ENCODE results near the gene ZBTB42.
A peak's percentile ranks its signal among the peaks of the same experiment; 100 is the strongest.

Gene ZBTB42

DNA sequence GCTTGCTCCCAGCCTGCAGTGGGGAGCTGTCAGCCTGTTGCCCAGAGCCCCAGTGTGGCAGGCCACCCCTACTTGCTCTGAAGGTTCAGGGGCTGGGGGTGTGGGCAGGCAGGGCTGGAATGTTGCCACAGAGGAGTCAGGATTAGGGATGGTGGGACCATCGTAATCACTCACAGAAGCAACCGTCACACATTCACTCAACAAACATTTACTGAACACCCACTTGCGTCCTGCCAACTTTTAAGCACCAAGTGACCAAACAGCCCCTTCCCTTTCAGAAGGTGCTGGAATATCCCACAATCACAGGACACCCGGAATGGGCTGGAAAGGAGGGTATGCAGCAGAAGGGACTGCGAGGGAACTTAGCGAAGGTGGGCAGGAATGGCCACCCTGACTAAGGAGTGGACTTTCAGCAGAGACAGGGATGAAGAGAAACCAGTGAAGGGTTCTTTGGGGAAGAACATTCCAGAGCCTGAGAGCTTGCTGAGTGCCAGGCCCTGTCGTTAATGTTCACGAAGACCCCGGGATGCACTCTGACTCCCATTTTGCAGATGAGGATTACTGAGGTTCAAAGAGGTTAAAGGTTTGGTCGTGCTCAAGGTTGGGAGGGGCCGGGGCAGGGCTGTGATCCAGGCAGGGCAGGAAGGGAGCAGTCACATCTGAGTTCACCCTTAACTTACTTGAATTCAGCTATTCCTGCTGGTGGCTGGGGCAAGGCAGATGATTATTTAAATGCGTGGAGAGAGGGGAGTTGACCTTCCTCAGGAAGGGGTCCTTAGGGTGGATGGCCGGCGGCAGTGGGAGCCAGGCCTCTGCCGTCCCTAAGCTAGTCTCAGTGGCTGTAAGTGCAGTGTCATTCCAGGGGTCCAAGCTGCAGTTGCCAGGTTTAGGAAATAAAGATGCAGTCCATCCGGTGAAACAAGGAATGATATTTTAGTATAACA lies 2.3 kb upstream of the ZBTB42 start:
- DNase-seq (ENCODE audit: low spot score), result no peak
- TF ChIP-seq, protein P1, sequence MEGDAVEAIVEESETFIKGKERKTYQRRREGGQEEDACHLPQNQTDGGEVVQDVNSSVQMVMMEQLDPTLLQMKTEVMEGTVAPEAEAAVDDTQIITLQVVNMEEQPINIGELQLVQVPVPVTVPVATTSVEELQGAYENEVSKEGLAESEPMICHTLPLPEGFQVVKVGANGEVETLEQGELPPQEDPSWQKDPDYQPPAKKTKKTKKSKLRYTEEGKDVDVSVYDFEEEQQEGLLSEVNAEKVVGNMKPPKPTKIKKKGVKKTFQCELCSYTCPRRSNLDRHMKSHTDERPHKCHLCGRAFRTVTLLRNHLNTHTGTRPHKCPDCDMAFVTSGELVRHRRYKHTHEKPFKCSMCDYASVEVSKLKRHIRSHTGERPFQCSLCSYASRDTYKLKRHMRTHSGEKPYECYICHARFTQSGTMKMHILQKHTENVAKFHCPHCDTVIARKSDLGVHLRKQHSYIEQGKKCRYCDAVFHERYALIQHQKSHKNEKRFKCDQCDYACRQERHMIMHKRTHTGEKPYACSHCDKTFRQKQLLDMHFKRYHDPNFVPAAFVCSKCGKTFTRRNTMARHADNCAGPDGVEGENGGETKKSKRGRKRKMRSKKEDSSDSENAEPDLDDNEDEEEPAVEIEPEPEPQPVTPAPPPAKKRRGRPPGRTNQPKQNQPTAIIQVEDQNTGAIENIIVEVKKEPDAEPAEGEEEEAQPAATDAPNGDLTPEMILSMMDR (IDR thresholded peaks at IDR 0.05), result no peak
- peak overlapping the region; percentile 99 for H3K27ac ChIP-seq
- no peak overlapping the region for H3K4me3 ChIP-seq

DNA sequence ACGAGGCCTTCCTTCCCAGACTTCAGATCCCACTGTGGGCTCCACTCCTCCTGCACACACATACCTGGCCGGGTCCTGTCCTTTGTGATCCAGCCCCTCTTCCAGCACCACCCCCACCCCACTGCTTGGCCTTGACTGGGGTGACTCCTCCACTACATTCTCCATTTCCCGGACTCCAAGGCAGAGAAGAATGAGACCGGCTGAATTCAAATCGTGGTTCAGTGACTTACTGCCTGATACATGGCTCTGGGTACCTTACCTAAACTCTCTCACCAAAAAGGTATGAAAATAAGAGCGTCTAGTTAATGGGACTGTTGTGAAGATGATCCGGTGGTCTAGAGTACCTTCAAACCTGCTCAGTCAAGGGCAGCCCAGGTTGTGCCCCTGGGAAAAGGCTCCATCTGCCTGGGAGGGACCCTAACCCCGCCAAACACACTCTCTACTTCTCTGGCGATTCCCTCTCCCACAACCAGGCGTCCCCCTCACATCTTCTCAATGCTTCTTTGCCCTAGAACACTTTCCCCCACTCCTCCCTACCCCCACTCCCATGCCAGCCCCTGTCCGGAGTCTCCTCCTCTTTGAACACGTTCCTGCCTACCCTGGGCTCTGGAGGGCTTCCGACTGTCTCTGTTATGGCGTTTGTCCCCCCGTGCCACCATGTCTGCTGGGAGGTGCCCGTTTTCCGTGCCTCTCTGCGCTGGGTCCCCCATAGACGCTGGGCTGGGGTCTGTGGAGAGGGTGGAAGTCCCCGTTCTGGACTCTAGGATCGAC lies 1.5 kb upstream of the ZBTB42 start:
- Histone ChIP-seq H3K4me3 (peak overlapping the region; percentile 79), H3K27ac (peak overlapping the region; percentile 99)
- no peak for DNase-seq (ENCODE audit: low spot score)
- TF ChIP-seq, protein P1 (IDR thresholded peaks at IDR 0.05), result no peak

DNA sequence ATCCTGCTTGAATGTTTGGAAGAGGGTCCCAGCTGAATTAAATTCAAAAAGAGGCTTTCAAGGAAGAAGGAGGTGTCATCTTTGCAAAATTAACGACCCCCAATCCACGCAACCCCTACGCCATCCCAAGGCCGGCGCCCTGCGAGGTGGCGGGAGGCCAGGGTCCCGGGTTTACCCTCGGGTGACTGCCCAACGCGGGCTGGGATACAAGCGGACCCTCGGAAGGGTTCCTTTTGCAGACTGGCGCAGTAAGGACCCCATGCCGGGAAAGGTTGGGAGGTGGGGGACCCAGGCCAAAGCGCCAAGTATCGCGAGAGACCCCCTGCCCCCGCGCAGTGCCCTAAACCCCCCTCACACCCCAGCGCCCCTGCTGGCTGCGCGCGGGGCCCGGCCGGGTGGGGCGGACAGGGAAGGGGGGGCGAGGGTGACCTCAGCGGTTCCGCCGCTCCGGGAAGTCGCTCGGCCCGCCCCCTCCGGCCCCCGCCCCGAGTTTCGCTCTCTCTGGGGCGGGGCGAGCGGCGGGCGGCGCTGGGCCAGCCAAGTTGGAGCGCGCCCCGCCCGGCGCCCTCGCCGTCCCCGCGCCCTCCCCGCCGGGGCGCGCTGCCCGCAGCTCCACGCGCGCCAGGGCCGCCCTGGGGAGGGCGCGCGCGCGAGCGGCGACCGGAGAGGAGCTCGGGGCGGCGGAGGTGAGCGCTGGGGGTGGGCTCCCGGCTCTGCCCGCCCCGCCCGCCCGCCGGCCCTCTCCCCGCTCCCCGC lies 708 bp upstream of the ZBTB42 start:
- Histone ChIP-seq H3K4me3 (peak overlapping the region; percentile 79), H3K27ac (peak overlapping the region; percentile 99)
- DNase-seq (ENCODE audit: low spot score), result peak; percentile 89
- TF ChIP-seq, protein P1 (IDR thresholded peaks at IDR 0.05), result no peak

DNA sequence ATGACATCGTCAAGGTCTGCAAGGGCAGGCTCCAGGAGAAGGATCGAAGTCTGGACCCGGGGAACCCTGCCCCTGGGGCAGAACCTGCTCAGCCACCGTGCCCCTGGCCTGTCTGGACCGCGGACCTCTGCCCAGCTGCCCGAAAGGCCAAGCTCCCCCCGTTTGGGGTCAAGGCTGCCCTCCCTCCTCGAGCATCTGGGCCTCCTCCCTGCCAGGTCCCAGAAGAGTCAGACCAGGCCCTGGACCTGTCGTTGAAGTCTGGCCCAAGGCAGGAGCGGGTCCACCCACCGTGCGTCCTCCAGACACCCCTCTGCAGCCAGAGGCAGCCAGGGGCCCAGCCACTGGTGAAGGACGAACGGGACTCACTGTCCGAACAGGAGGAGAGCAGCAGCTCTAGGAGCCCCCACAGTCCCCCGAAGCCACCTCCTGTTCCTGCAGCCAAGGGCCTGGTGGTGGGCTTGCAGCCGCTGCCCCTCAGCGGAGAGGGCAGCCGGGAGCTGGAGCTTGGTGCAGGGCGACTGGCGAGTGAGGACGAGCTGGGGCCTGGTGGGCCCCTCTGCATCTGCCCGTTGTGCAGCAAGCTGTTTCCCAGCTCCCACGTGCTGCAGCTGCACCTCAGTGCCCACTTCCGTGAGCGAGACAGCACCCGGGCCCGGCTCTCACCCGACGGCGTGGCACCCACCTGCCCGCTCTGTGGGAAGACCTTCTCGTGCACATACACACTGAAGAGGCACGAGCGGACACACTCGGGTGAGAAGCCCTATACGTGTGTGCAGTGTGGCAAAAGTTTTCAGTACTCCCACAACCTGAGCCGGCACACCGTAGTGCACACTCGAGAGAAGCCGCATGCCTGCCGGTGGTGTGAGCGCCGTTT lies 856 bp downstream of the ZBTB42 start:
- H3K27ac ChIP-seq, result peak overlapping the region; percentile 43 to 99

DNA sequence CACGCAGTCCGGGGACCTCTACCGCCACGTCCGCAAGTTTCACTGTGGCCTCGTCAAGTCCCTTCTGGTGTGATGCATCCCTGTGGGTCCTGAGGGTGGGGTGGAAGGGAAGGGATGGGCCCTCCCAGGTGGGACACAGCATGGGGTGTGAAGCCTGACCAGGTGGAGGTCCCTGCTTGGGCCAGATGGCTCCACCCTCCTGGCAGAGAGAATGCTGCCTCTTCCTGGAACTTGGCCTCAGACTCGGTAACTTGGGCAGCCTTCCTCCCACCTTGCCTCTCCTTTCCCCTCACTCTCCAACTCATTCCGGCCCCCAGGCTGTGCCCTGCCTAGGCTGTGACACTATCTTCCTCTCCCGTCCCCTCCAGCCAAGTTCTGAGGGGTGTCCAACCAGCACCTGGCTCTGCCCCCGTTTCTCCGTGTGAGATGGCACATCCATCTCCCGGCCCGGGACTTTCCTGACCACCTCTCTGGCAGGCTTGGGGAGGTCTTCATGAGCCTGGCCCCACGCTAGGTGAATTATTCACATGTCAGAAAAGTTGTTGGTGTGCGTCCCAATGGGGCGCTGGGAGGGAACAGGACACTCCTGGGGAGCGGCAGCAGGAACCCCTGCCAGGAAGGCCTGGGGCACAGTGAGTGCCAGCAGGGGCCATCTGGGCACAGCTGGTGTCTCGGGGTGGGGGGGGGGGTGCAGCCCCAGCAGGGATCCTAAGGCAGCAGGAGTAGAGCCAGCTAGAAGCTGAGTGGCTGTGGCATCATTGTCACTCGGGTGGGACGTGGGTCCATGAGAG lies 1.7 kb downstream of the ZBTB42 start:
- TF ChIP-seq, protein P1 (IDR thresholded peaks at IDR 0.05), result no peak
- Histone ChIP-seq H3K4me3 (no peak overlapping the region), H3K27ac (no peak overlapping the region)
- DNase-seq (ENCODE audit: low spot score), result no peak

More for the DNA sequence above, 856 bp downstream of the ZBTB42 start:
- peak overlapping the region; percentile 79 for H3K4me3 ChIP-seq
- DNase-seq (ENCODE audit: low spot score), result no peak
- TF ChIP-seq, protein P1 (IDR thresholded peaks at IDR 0.05), result no peak

All from coronary artery (tissue), 2 donors.